Measurements from ENCODE around the gene FN1.
"Not testable (repeated sequence)": the region's sequence is repeated elsewhere in the genome, so short reads cannot be mapped to it uniquely, and the experiment has no call there.

The FN1 gene

GRCh38 chr2:215413974-215414373 is 21.9 kb downstream of the FN1 start:
- TF ChIP-seq CTCF (IDR thresholded peaks at IDR 0.05), result no peak
- Histone ChIP-seq H3K4me3 (no peak overlapping the region), H3K27ac (no peak overlapping the region)
- DNase-seq (ENCODE audit: low spot score), result no peak

- DNase-seq (ENCODE audit: low spot score), result no peak
- no peak for TF ChIP-seq CTCF (IDR thresholded peaks at IDR 0.05)
These were observed 22.4 kb downstream of the FN1 start for GRCh38 chr2:215413484-215413777.

GRCh38 chr2:215411941-215412743 is 23.7 kb downstream of the FN1 start:
- TF ChIP-seq CTCF (IDR thresholded peaks at IDR 0.05), result no peak
- Histone ChIP-seq H3K4me3 (no peak overlapping the region), H3K27ac (no peak overlapping the region)

More at GRCh38 chr2:215413484-215413777, 22.4 kb downstream of the FN1 start:
- no peak overlapping the region for H3K4me3 ChIP-seq
- H3K27ac ChIP-seq, result no peak overlapping the region

GRCh38 chr2:215410932-215411285 is 25.0 kb downstream of the FN1 start:
- no peak for TF ChIP-seq CTCF (IDR thresholded peaks at IDR 0.05)
- no peak for DNase-seq (ENCODE audit: low spot score)
- Histone ChIP-seq H3K4me3 (no peak overlapping the region), H3K27ac (peak overlapping the region; percentile 54 to 78)

More at GRCh38 chr2:215411941-215412743, 23.7 kb downstream of the FN1 start:
- DNase-seq (ENCODE audit: low spot score), result no peak

- peak overlapping the region; percentile 54 to 78 for H3K27ac ChIP-seq
- H3K4me3 ChIP-seq; DNase-seq (ENCODE audit: low spot score): not testable (repeated sequence)
These were observed 25.5 kb downstream of the FN1 start for GRCh38 chr2:215410181-215410931.

- TF ChIP-seq CTCF (IDR thresholded peaks at IDR 0.05), result no peak
- H3K4me3 ChIP-seq, result no peak overlapping the region
- peak overlapping the region; percentile 43 to 78 for H3K27ac ChIP-seq
- DNase-seq (ENCODE audit: low spot score), result no peak
These were observed 26.3 kb downstream of the FN1 start for GRCh38 chr2:215409331-215410127.

GRCh38 chr2:215408441-215408840 is 27.4 kb downstream of the FN1 start:
- not testable (repeated sequence) for DNase-seq (ENCODE audit: low spot score)
- peak overlapping the region in 1 of 2 donors; percentile 4 for H3K27ac ChIP-seq

More at GRCh38 chr2:215408441-215408840, 27.4 kb downstream of the FN1 start:
- H3K4me3 ChIP-seq, result not testable (repeated sequence)

Data from coronary artery (tissue), 2 donors.